H9 (cell line): ENCODE measurements around the gene ZFPL1. TPM values are rescaled to one million over a fixed set of nuclear protein-coding genes. Genes with fewer than 3 reads are reported as not detected.

Source experiments
- DNase-seq: peaks from one replicate; pipeline ENCODE4 v3.0.0-alpha.2; 2017
- H2AFZ ChIP-seq: one replicate; pipeline ENCODE4 v1.6.1; 2013; ENCODE audit warnings: mild to moderate bottlenecking, low read length, control low read depth, moderate library complexity
- H2AK5ac ChIP-seq: 2 replicates; pipeline ENCODE4 v1.6.1; 2013; ENCODE audit warnings: low read length, control low read depth, mixed read lengths; ENCODE audit not compliant: insufficient read length
- H2BK120ac ChIP-seq: one replicate; pipeline ENCODE4 v1.6.1; 2013; ENCODE audit warnings: low read depth, mild to moderate bottlenecking, low read length, control low read depth, inconsistent platforms; ENCODE audit not compliant: poor library complexity, severe bottlenecking
- H2BK12ac ChIP-seq: 2 replicates; pipeline ENCODE4 v1.6.1; 2013; ENCODE audit warnings: low read length, control low read depth, mixed read lengths, low read depth; ENCODE audit not compliant: insufficient read length
- H2BK15ac ChIP-seq: 2 replicates; pipeline ENCODE4 v1.6.1; 2013; ENCODE audit warnings: low read depth, low read length, control low read depth
- H2BK20ac ChIP-seq: one replicate; pipeline ENCODE4 v1.6.1; 2013; ENCODE audit warnings: low read depth, mild to moderate bottlenecking, low read length, control low read depth, inconsistent platforms; ENCODE audit not compliant: poor library complexity, severe bottlenecking
- H2BK5ac ChIP-seq: 2 replicates; pipeline ENCODE4 v1.6.1; 2013; ENCODE audit warnings: low read length, control low read depth, mixed read lengths; ENCODE audit not compliant: insufficient read length
- H3K14ac ChIP-seq: 2 replicates; pipeline ENCODE4 v1.6.1; 2013; ENCODE audit warnings: low read length, control low read depth; ENCODE audit not compliant: insufficient read depth
- H3K18ac ChIP-seq: 2 replicates; pipeline ENCODE4 v1.6.1; 2013; ENCODE audit warnings: low read depth, mild to moderate bottlenecking, mixed read lengths, low read length, control low read depth; ENCODE audit not compliant: insufficient read length
- H3K23ac ChIP-seq: 2 replicates; pipeline ENCODE4 v1.6.1; 2013; ENCODE audit warnings: low read length, control low read depth, mixed read lengths, low read depth; ENCODE audit not compliant: insufficient read length
- H3K23me2 ChIP-seq: 2 replicates; pipeline ENCODE4 v1.6.1; 2013; ENCODE audit warnings: low read depth, mild to moderate bottlenecking, mixed read lengths, low read length, control low read depth; ENCODE audit not compliant: insufficient read length, poor library complexity, severe bottlenecking
- H3K27ac ChIP-seq: 2 replicates; pipeline ENCODE4 v1.5.1; 2013; ENCODE audit warnings: low read length, control low read depth, mixed read lengths, low read depth; ENCODE audit not compliant: insufficient read length
- H3K27me3 ChIP-seq: 2 replicates; pipeline ENCODE4 v1.6.1; 2013; ENCODE audit warnings: low read length, control low read depth, inconsistent platforms; ENCODE audit not compliant: insufficient read depth
- H3K4ac ChIP-seq: 2 replicates; pipeline ENCODE4 v1.6.1; 2013; ENCODE audit warnings: low read depth, mild to moderate bottlenecking, control low read depth, inconsistent platforms, low read length, moderate library complexity
- H3K4me1 ChIP-seq: 2 replicates; pipeline ENCODE4 v1.6.1; 2013; ENCODE audit warnings: low read length, control low read depth, inconsistent platforms; ENCODE audit not compliant: insufficient read depth
- H3K4me2 ChIP-seq: 2 replicates; pipeline ENCODE4 v1.6.1; 2013; ENCODE audit warnings: low read length, control low read depth, mixed read lengths; ENCODE audit not compliant: insufficient read length, insufficient read depth
- H3K56ac ChIP-seq: 2 replicates; pipeline ENCODE4 v1.6.1; 2013; ENCODE audit warnings: low read depth, mild to moderate bottlenecking, mixed read lengths, low read length, control low read depth; ENCODE audit not compliant: insufficient read length
- H3K79me1 ChIP-seq: 2 replicates; pipeline ENCODE4 v1.6.1; 2013; ENCODE audit warnings: low read depth, mild to moderate bottlenecking, moderate library complexity, low read length, control low read depth, inconsistent platforms; ENCODE audit not compliant: insufficient read depth, poor library complexity, severe bottlenecking
- H3K79me2 ChIP-seq: 2 replicates; pipeline ENCODE4 v1.6.1; 2013; ENCODE audit warnings: low read length, control low read depth, inconsistent platforms; ENCODE audit not compliant: insufficient read depth
- H3K9ac ChIP-seq: 2 replicates; pipeline ENCODE4 v1.6.1; 2013; ENCODE audit warnings: low read length, control low read depth, mixed read lengths; ENCODE audit not compliant: insufficient read length; ENCODE audit errors: extremely low read depth
- H3K9me3 ChIP-seq: one replicate; pipeline ENCODE4 v1.6.1; 2013; ENCODE audit warnings: low read depth, low read length, inconsistent platforms; ENCODE audit not compliant: control insufficient read depth
- H3T11ph ChIP-seq: one replicate; pipeline ENCODE4 v1.6.1; 2013; ENCODE audit warnings: mild to moderate bottlenecking, low read length, control low read depth, inconsistent platforms
- H4K20me1 ChIP-seq: one replicate; pipeline ENCODE4 v1.6.1; 2013; ENCODE audit not compliant: control insufficient read depth, insufficient read length, insufficient read depth
- H4K5ac ChIP-seq: 2 replicates; pipeline ENCODE4 v1.6.1; 2013; ENCODE audit warnings: low read depth, mild to moderate bottlenecking, mixed read lengths, low read length, control low read depth; ENCODE audit not compliant: insufficient read length
- H4K8ac ChIP-seq: replicated peaks from 2 replicates; pipeline ENCODE4 v1.6.1; 2013; ENCODE audit warnings: low read length, control low read depth, mixed read lengths, low read depth; ENCODE audit not compliant: insufficient read length
- H4K91ac ChIP-seq: 2 replicates; pipeline ENCODE4 v1.6.1; 2013; ENCODE audit warnings: low read depth, mild to moderate bottlenecking, moderate library complexity, mixed read lengths, low read length, control low read depth; ENCODE audit not compliant: insufficient read length
- H3K27ac Mint-ChIP-seq, 3 experiments: 2 replicates in 2 of 3; 3 replicates in 1 of 3; pipeline ENCODE4 v1.8.0; 2020 to 2021; ENCODE audit warnings: mixed read lengths in 3 of 3, mild to moderate bottlenecking in 1 of 3, moderate library complexity in 1 of 3
- H3K27me3 Mint-ChIP-seq: 2 replicates; pipeline ENCODE4 v1.8.0; 2021; ENCODE audit warnings: low read depth, mild to moderate bottlenecking, moderate library complexity, mixed read lengths
- H3K36me3 Mint-ChIP-seq, 3 experiments: 2 replicates in 2 of 3; 3 replicates in 1 of 3; pipeline ENCODE4 v1.8.0; 2020 to 2021; ENCODE audit warnings: low read depth in 3 of 3, mixed read lengths in 3 of 3; ENCODE audit not compliant: insufficient read depth in 1 of 3
- H3K4me1 Mint-ChIP-seq, 2 experiments: 2 replicates each; pipeline ENCODE4 v1.8.0; 2020; ENCODE audit warnings: mixed read lengths in 2 of 2
- H3K4me3 Mint-ChIP-seq, 2 experiments: 2 replicates in 1 of 2; 3 replicates in 1 of 2; pipeline ENCODE4 v1.8.0; 2020 to 2021; ENCODE audit warnings: mild to moderate bottlenecking in 2 of 2, mixed read lengths in 2 of 2, moderate library complexity in 1 of 2
- H3K9me3 Mint-ChIP-seq, 2 experiments: 2 replicates in 1 of 2; 3 replicates in 1 of 2; pipeline ENCODE4 v1.8.0; 2020; ENCODE audit warnings: mild to moderate bottlenecking in 2 of 2, mixed read lengths in 2 of 2, moderate library complexity in 1 of 2
- CTCF ChIP-seq: fragments of 200-600 bp; sonication (generic); conservative IDR thresholded peaks from 3 replicates; pipeline ENCODE4 v1.8.0; 2021; ENCODE audit warnings: antibody characterized with exemption, mild to moderate bottlenecking
- whole genome bisulfite sequencing: extraction: QIAGEN DNeasy Blood & Tissue Kit; methylation state at CpG from one replicate; pipeline ENCODE4 v1.1.7; 2013; ENCODE audit warnings: missing lambda C conversion rate, low lambda C conversion rate, mixed read lengths; ENCODE audit not compliant: insufficient read length; ENCODE audit errors: extremely low coverage; 5-methylcytosine and 5-hydroxymethylcytosine counted together
- total RNA-seq: library from RNA; stranded (reverse); gene quantifications from 2 replicates; pipeline ENCODE4 v1.2.1, GENCODE V29; 2021

ZFPL1 gene
- total RNA-seq, 1 experiment from 2014 or later, result 24.2 TPM

DNA sequence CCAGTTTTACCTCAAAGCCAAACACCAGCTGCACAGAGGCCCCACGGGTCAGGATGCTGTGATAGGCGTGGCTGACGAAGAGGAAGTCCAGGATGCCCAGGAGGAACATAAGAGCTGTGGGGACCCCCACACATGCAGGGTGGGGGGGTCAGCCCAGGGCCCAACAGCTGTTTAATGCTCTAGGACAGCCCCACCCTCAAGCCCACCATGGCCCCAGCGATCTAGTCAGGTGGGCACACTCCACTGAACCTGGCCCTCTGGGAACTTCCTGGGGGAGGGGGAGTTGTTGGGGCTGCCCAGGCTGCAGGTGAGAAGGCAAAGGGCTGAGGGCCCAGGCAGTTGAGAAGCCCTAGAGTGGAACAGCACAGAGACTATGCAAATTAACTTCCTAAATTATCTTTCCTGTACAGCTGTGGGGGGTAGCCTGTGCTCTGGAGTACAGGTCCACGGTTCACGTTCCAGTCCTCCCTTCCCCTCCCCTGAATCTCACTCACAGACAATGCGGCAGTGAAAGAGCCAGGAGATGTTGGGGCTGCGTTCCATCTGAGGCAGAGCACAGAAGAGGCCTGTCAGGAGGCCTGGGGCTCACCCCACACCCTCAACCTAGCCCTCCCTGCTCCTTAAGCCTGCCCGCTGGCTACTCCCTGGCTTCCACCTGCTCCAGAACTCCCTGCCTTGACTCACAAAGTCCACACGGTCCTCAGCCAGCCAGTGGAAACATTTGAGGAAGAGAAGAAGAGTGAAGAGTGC is 48.4 kb downstream of the ZFPL1 start:
- no peak overlapping the region for H4K5ac ChIP-seq
- no peaks in the 10 kb centered on the region for H3K9me3 ChIP-seq
- no peak overlapping the region for H3T11ph ChIP-seq
- peak overlapping the region in 2 of 3 experiments; percentile 83 to 100; a peak in 2 of 7 replicates for H3K27ac Mint-ChIP-seq
- H3K9me3 Mint-ChIP-seq, result no peaks in the 10 kb centered on the region; a peak in 1 of 5 replicates
- no peaks in the 10 kb centered on the region for H3K27me3 Mint-ChIP-seq
- DNase-seq, result no peak
- H3K27me3 ChIP-seq, result no peaks in the 10 kb centered on the region
- no peak overlapping the region for H3K4me2 ChIP-seq
- no peak overlapping the region for H3K4ac ChIP-seq
- H3K4me1 Mint-ChIP-seq, result peaks cover 19 to 23% of the 10 kb centered on the region in 2 experiments
- H3K14ac ChIP-seq, result no peak overlapping the region
- H2AK5ac ChIP-seq, result no peak overlapping the region
- H4K20me1 ChIP-seq, result no peaks in the 10 kb centered on the region
- TF ChIP-seq CTCF, result no peak
- H4K91ac ChIP-seq, result no peak overlapping the region
- peaks cover 14% of the 10 kb centered on the region for H3K23me2 ChIP-seq
- H3K4me3 Mint-ChIP-seq, result peak overlapping the region; percentile 93 to 95; a peak in 3 of 5 replicates
- no peaks in the 10 kb centered on the region for H3K79me2 ChIP-seq
- H4K8ac ChIP-seq, result no peak overlapping the region
- H3K23ac ChIP-seq, result no peak overlapping the region
- no peak overlapping the region for H3K27ac ChIP-seq
- no peak overlapping the region for H2AFZ ChIP-seq
- peaks cover 5 to 36% (median 32%) of the 10 kb centered on the region in 3 experiments; a peak in 6 of 7 replicates for H3K36me3 Mint-ChIP-seq
- H2BK120ac ChIP-seq, result no peak overlapping the region
- no peak overlapping the region for H2BK15ac ChIP-seq
- H2BK20ac ChIP-seq, result no peak overlapping the region
- no peak overlapping the region for H2BK5ac ChIP-seq
- H2BK12ac ChIP-seq, result no peak overlapping the region
- no peaks in the 10 kb centered on the region for H3K79me1 ChIP-seq
- no peak overlapping the region for H3K56ac ChIP-seq
- no CpG with 5 or more reads among the region's 10 CpGs for WGBS
- no peak overlapping the region for H3K9ac ChIP-seq
- no peaks in the 10 kb centered on the region for H3K4me1 ChIP-seq
- H3K18ac ChIP-seq, result no peak overlapping the region
